Neural cell (in vitro differentiated cells): ENCODE measurements around the gene ADRA2B. TPM values are rescaled to one million over a fixed set of nuclear protein-coding genes. Genes with fewer than 3 reads are reported as not detected.

ENCODE experiments used
- H2AFZ ChIP-seq: fragments of 200-600, 300-800 bp; sonication (generic), shearing (Covaris generic); 2 replicates; pipeline ENCODE4 v1.6.0; 2014; ENCODE audit warnings: low read depth, mild to moderate bottlenecking, antibody characterized with exemption, low read length, moderate library complexity
- H3F3A ChIP-seq: fragments of 200-600 bp; shearing (Covaris generic); 2 replicates; pipeline ENCODE4 v1.6.1; 2016; ENCODE audit warnings: mild to moderate bottlenecking, moderate library complexity, mixed read lengths, antibody characterized with exemption, low read length; ENCODE audit not compliant: insufficient read depth, poor library complexity, severe bottlenecking
- H3K27ac ChIP-seq: fragments of 200-600, 300-800 bp; sonication (generic), shearing (Covaris generic); 2 replicates; pipeline ENCODE4 v1.5.1; 2014; ENCODE audit warnings: mild to moderate bottlenecking, low read length, moderate library complexity
- H3K27me3 ChIP-seq: fragments of 300-800, 200-600 bp; sonication (generic), shearing (Covaris generic); 2 replicates; pipeline ENCODE4 v1.6.0; 2014; ENCODE audit warnings: mild to moderate bottlenecking, low read depth, low read length, moderate library complexity; ENCODE audit not compliant: insufficient read depth
- H3K36me3 ChIP-seq: fragments of 300-800, 200-600 bp; sonication (generic), shearing (Covaris generic); 2 replicates; pipeline ENCODE4 v1.5.1; 2014; ENCODE audit warnings: mild to moderate bottlenecking, antibody characterized with exemption, low read length, moderate library complexity; ENCODE audit not compliant: insufficient read depth
- H3K4me2 ChIP-seq: fragments of 300-800, 200-600 bp; sonication (generic), shearing (Covaris generic); 2 replicates; pipeline ENCODE4 v1.6.0; 2014; ENCODE audit warnings: mild to moderate bottlenecking, low read length
- H3K4me3 ChIP-seq: fragments of 300-800, 200-600 bp; sonication (generic), shearing (Covaris generic); 2 replicates; pipeline ENCODE4 v1.5.1; 2014; ENCODE audit warnings: mild to moderate bottlenecking, low read length, moderate library complexity
- H3K79me2 ChIP-seq: fragments of 200-600 bp; shearing (Covaris generic); replicated peaks from 2 replicates; pipeline ENCODE4 v1.6.0; 2014; ENCODE audit warnings: mild to moderate bottlenecking, low read length, moderate library complexity; ENCODE audit not compliant: insufficient read depth
- H3K9ac ChIP-seq: fragments of 300-800, 200-600 bp; sonication (generic), shearing (Covaris generic); 2 replicates; pipeline ENCODE4 v1.6.1; 2016; ENCODE audit warnings: mild to moderate bottlenecking, low read length, mixed read lengths
- H3K9me2 ChIP-seq: fragments of 200-600 bp; shearing (Covaris generic); 2 replicates; pipeline ENCODE4 v1.6.1; 2016; ENCODE audit warnings: mild to moderate bottlenecking, low read length, mixed read lengths; ENCODE audit not compliant: insufficient read depth
- H3K9me3 ChIP-seq: fragments of 200-600, 300-800 bp; sonication (generic), shearing (Covaris generic); 2 replicates; pipeline ENCODE4 v1.6.1; 2016; ENCODE audit warnings: mild to moderate bottlenecking, mixed run types, low read length, moderate library complexity, mixed read lengths
- H4K20me1 ChIP-seq: fragments of 200-600 bp; shearing (Covaris generic); 2 replicates; pipeline ENCODE4 v1.6.1; 2016; ENCODE audit warnings: mild to moderate bottlenecking, mixed run types; ENCODE audit not compliant: insufficient read depth
- EP300 ChIP-seq: fragments of 450-650 bp; conservative IDR thresholded peaks from 2 replicates; pipeline ENCODE4 v1.6.1; 2014; ENCODE audit warnings: antibody characterized with exemption, mild to moderate bottlenecking, moderate library complexity; ENCODE audit not compliant: poor library complexity, severe bottlenecking
- EZH2 ChIP-seq: fragments of 200-600, 300-800 bp; shearing (Covaris generic), sonication (generic); IDR thresholded peaks from 2 replicates; pipeline ENCODE4 v1.6.1; 2014; ENCODE audit warnings: antibody characterized with exemption, low read length, borderline replicate concordance, mild to moderate bottlenecking; ENCODE audit not compliant: insufficient read depth, poor library complexity, severe bottlenecking
- MXI1 ChIP-seq: fragments of 450-650 bp; conservative IDR thresholded peaks from 2 replicates; pipeline ENCODE4 v1.6.1; 2014; ENCODE audit warnings: antibody characterized with exemption, mild to moderate bottlenecking; ENCODE audit not compliant: poor library complexity, severe bottlenecking
- POLR2AphosphoS5 ChIP-seq: IDR thresholded peaks from 2 replicates; pipeline ENCODE4 v1.6.1; 2012
- RAD21 ChIP-seq: fragments of 450-650 bp; conservative IDR thresholded peaks from 2 replicates; pipeline ENCODE4 v1.6.1; 2014; ENCODE audit warnings: antibody characterized with exemption, mild to moderate bottlenecking, moderate library complexity
- SMC3 ChIP-seq: fragments of 450-650 bp; conservative IDR thresholded peaks from 2 replicates; pipeline ENCODE4 v1.6.1; 2014; ENCODE audit warnings: antibody characterized with exemption, mild to moderate bottlenecking, moderate library complexity; ENCODE audit not compliant: poor library complexity
- TAF1 ChIP-seq: IDR thresholded peaks from 2 replicates; pipeline ENCODE4 v1.6.1; 2012; ENCODE audit warnings: low read depth
- polyA minus RNA-seq: library from RNA; depleted of rRNA, polyadenylated mRNA; stranded (reverse); fragments of >200 nt; gene quantifications from 2 replicates; pipeline ENCODE4 v1.2.3, GENCODE V29; 2014
- polyA plus RNA-seq: library from polyadenylated mRNA; depleted of rRNA; stranded (reverse); fragments of >200 nt; gene quantifications from 2 replicates; pipeline ENCODE4 v1.2.3, GENCODE V29; 2014
- TF ChIP-seq, protein P1 (sequence below): fragments of 450-650 bp; IDR thresholded peaks from 2 replicates; pipeline ENCODE4 v1.5.1; 2014; ENCODE audit warnings: antibody characterized with exemption, mild to moderate bottlenecking, moderate library complexity; ENCODE audit not compliant: poor library complexity, severe bottlenecking
- TF ChIP-seq, protein P2 (sequence below): IDR thresholded peaks from 2 replicates; pipeline ENCODE4 v1.6.1; 2012; ENCODE audit warnings: borderline replicate concordance

Gene ADRA2B
- polyA plus RNA-seq (not detected in 2 replicates), polyA minus RNA-seq (not detected in 2 replicates)

DNA sequence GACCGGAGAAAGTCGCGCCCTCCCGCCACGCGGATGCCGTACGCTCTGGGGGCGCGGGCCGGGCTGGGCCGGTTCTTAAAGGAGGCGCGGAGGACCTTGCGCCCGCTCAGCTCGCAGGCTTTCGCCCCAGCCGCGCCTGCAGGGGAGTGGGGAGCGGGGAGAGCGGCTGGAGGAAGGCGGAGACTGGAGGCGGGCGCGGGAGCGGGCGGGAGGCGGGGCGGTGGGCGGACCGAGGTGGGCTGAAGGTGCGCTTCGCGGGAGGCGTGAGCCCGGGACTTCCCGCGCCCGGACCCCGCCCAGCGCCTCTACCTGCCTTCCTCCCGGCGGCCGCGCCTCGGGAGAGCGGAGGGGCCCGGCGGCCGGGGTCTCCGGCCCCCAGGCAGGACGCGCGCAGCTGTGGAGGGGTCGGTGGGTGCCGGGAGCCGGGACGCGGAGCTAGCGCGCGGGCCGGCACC lies at the start of gene ADRA2B:
TSS of gene ADRA2B (minus strand) at position 148 of the 455 bp plus-strand sequence. CDS start 422 bp downstream, outside the sequence.
- no peak within 1 kb of the TSS for H2AFZ ChIP-seq
- H3K9me2 ChIP-seq, result no peaks in the 10 kb centered on the region
- H3K36me3 ChIP-seq, result no peaks in the 10 kb centered on the region
- no peaks in the 10 kb centered on the region for H3K79me2 ChIP-seq
- peaks cover 25% of the 10 kb centered on the region for H3K27me3 ChIP-seq
- H3K4me2 ChIP-seq, result no peak within 1 kb of the TSS
- TF ChIP-seq POLR2AphosphoS5 (no peak), EP300 (no peak), TAF1 (no peak), MXI1 (no peak), EZH2 (no peak), SMC3 (no peak), RAD21 (no peak)
- TF ChIP-seq, protein P1, sequence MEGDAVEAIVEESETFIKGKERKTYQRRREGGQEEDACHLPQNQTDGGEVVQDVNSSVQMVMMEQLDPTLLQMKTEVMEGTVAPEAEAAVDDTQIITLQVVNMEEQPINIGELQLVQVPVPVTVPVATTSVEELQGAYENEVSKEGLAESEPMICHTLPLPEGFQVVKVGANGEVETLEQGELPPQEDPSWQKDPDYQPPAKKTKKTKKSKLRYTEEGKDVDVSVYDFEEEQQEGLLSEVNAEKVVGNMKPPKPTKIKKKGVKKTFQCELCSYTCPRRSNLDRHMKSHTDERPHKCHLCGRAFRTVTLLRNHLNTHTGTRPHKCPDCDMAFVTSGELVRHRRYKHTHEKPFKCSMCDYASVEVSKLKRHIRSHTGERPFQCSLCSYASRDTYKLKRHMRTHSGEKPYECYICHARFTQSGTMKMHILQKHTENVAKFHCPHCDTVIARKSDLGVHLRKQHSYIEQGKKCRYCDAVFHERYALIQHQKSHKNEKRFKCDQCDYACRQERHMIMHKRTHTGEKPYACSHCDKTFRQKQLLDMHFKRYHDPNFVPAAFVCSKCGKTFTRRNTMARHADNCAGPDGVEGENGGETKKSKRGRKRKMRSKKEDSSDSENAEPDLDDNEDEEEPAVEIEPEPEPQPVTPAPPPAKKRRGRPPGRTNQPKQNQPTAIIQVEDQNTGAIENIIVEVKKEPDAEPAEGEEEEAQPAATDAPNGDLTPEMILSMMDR, result no peak
- TF ChIP-seq, protein P2, sequence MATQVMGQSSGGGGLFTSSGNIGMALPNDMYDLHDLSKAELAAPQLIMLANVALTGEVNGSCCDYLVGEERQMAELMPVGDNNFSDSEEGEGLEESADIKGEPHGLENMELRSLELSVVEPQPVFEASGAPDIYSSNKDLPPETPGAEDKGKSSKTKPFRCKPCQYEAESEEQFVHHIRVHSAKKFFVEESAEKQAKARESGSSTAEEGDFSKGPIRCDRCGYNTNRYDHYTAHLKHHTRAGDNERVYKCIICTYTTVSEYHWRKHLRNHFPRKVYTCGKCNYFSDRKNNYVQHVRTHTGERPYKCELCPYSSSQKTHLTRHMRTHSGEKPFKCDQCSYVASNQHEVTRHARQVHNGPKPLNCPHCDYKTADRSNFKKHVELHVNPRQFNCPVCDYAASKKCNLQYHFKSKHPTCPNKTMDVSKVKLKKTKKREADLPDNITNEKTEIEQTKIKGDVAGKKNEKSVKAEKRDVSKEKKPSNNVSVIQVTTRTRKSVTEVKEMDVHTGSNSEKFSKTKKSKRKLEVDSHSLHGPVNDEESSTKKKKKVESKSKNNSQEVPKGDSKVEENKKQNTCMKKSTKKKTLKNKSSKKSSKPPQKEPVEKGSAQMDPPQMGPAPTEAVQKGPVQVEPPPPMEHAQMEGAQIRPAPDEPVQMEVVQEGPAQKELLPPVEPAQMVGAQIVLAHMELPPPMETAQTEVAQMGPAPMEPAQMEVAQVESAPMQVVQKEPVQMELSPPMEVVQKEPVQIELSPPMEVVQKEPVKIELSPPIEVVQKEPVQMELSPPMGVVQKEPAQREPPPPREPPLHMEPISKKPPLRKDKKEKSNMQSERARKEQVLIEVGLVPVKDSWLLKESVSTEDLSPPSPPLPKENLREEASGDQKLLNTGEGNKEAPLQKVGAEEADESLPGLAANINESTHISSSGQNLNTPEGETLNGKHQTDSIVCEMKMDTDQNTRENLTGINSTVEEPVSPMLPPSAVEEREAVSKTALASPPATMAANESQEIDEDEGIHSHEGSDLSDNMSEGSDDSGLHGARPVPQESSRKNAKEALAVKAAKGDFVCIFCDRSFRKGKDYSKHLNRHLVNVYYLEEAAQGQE, result no peak
- H3K27ac ChIP-seq, result no peak within 1 kb of the TSS
- H3K9me3 ChIP-seq, result peaks cover 9% of the 10 kb centered on the region
- H3F3A ChIP-seq, result no peaks in the 10 kb centered on the region
- H4K20me1 ChIP-seq, result no peaks in the 10 kb centered on the region
- H3K4me3 ChIP-seq, result peak within 1 kb of the TSS; percentile 60
- H3K9ac ChIP-seq, result peak within 1 kb of the TSS; percentile 42

GRCh38 chr2:96164459-96165184 lies 48.3 kb upstream of the ADRA2B start:
- Histone ChIP-seq H3K4me2 (no peak overlapping the region), H3K27me3 (no peaks in the 10 kb centered on the region), H4K20me1 (no peaks in the 10 kb centered on the region), H3K36me3 (no peaks in the 10 kb centered on the region), H3K9me3 (no peaks in the 10 kb centered on the region), H2AFZ (no peak overlapping the region), H3K9ac (no peak overlapping the region), H3K4me3 (no peak overlapping the region), H3K79me2 (no peaks in the 10 kb centered on the region), H3F3A (no peaks in the 10 kb centered on the region), H3K27ac (no peak overlapping the region), H3K9me2 (no peaks in the 10 kb centered on the region)
- TF ChIP-seq, protein P1, result no peak
- TF ChIP-seq EZH2 (no peak), POLR2AphosphoS5 (no peak), EP300 (no peak), TAF1 (no peak), RAD21 (no peak), SMC3 (no peak), MXI1 (no peak)
- TF ChIP-seq, protein P2, result no peak
